ENCODE measurements around the gene METTL6. TPM values are rescaled to one million over a fixed set of nuclear protein-coding genes. Genes with fewer than 3 reads are reported as not detected.

METTL6 gene
- total and polyA plus RNA-seq, 7 experiments from 2014 or later = 7.9 to 23.0 (median 18.3) TPM

DNA sequence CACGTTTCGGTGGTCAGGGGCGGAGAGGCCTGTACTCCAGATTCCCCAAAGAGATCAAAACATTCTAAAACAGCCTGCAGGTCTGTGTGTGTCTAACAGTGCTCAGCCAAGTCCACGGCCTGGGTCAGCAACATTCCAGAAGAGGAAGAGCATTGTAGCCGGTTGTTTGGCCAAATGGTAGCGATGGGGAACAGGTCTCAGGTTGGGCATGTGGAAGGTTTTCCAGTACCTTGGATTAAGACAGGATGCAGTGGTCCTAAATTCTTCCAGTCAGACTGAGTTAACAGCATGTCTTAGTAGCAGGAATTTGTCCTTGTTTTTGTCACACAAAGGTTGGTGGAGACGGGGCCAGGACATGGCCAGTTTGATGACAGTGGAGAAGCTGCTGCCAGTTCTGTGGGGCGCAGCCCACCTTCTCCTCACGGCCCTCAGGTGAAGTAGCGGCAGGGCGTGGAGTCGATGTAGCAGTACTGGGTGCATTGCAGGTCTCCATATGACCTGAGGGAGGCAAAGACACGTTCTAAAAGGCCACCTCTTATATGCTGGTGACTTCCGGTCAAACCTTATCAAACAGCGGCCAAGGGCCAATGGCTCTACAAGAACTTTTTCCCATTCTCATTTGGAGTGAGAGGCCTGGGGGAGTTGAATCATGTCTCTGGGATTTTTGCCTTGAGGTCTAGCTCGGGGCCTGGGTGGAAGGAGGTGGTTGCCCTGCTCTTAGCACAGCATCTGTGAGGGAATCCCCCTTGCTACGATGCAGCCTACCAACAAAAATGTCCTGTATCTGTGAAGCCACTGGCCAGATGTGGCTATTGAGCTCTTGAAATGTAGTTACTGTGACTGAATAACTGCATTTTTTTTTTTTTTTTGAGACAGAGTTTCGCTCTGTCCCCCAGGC, 24.1 kb upstream of the METTL6 start:
- DNase-seq = no peak
- Mint-ChIP-seq H3K4me3 (no peak overlapping the region), H3K36me3 (peaks cover 0 to 19% (median 3%) of the 10 kb centered on the region in 5 donors), H3K27ac (peak overlapping the region in 2 of 9 donors; percentile 9 to 25), H3K9me3 (no peaks in the 10 kb centered on the region), H3K4me1 (peaks cover 0 to 8% (median 0%) of the 10 kb centered on the region in 7 donors), H3K27me3 (no peaks in the 10 kb centered on the region)
- Histone ChIP-seq H3K9me3 (ENCODE audit: control insufficient read depth in 2 of 3, low read length in 3 of 3) (no peaks in the 10 kb centered on the region), H3K27me3 (ENCODE audit: control insufficient read depth in 2 of 2, insufficient read depth in 2 of 2, low read length in 2 of 2) (no peaks in the 10 kb centered on the region), H3K4me3 (ENCODE audit: low read length) (no peak overlapping the region), H3K36me3 (ENCODE audit: control insufficient read depth in 2 of 3, insufficient read depth in 3 of 3, low read length in 3 of 3) (peaks cover 0 to 4% (median 0%) of the 10 kb centered on the region in 3 experiments), H3K4me1 (ENCODE audit: control insufficient read depth in 2 of 2, insufficient read depth in 2 of 2, low read length in 2 of 2) (no peaks in the 10 kb centered on the region), H3K27ac (ENCODE audit: low read depth, low read length) (no peak overlapping the region)
- POLR2A ChIA-PET = no interaction called here
- intact Hi-C loops (cut with micrococcal nuclease) = no loop called here
- no peak for ATAC-seq
- CTCF ChIA-PET = no interaction called here

DNA sequence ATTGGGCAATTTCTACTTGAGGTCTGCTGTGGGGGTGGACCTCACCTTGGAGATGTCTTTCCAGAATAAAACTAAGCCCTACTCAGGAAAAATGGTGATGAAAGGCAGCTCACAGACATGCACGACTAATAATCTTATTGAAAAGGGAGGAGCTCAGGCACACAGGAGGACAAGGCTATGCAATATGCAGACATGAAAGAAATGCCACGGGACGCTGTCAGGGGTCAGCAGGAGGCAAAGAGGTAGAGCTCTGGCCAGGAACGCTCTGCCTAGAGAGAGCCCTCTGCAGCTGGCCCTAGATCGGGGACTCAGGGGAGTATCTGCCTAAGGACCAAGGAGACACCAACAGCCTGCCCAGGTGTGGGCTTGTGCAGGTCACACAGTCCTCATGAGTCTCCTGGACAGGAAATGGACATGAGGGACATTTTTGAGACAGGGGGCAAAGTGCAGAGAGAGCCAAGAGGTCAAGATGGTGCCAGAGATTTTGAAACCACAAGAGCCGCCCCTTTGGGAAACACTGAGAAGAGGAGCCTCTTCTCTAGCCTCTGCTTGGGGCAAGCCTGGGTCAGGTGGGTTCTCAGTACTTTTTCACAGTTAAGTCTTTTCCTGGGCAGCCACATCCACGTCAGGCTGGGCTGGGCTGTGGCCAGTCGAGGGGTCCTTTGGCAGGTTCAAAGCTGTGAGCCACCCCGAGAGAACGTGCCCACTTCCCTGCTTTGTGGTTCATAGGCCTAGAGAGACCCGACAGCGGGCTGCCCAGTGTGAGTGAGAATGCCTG, 23.3 kb upstream of the METTL6 start:
- Histone ChIP-seq H3K4me3 (ENCODE audit: low read length) (no peak overlapping the region), H3K27me3 (ENCODE audit: control insufficient read depth in 2 of 2, insufficient read depth in 2 of 2, low read length in 2 of 2) (no peaks in the 10 kb centered on the region), H3K9me3 (ENCODE audit: control insufficient read depth in 2 of 3, low read length in 3 of 3) (no peaks in the 10 kb centered on the region), H3K36me3 (ENCODE audit: control insufficient read depth in 2 of 3, insufficient read depth in 3 of 3, low read length in 3 of 3) (peaks cover 0 to 4% (median 0%) of the 10 kb centered on the region in 3 experiments), H3K4me1 (ENCODE audit: control insufficient read depth in 2 of 2, insufficient read depth in 2 of 2, low read length in 2 of 2) (no peaks in the 10 kb centered on the region), H3K27ac (ENCODE audit: low read depth, low read length) (no peak overlapping the region)
- no peak for DNase-seq
- H3K4me3 Mint-ChIP-seq = no peak overlapping the region
- H3K27ac Mint-ChIP-seq = peak overlapping the region in 1 of 9 donors; percentile 9
- intact Hi-C loops (cut with micrococcal nuclease) = no loop called here
- ATAC-seq = peak; percentile 8
- H3K36me3 Mint-ChIP-seq = peaks cover 0 to 23% (median 2%) of the 10 kb centered on the region in 5 donors
- ChIA-PET POLR2A (no interaction called here), CTCF (interaction anchor here (1.0 kb wide), 1 partner anchor 18 kb away, joined by 3 read pairs; no protein-coding TSS in a partner anchor)
- H3K27me3 Mint-ChIP-seq = no peaks in the 10 kb centered on the region
- peaks cover 0 to 8% (median 0%) of the 10 kb centered on the region in 7 donors for H3K4me1 Mint-ChIP-seq
- H3K9me3 Mint-ChIP-seq = no peaks in the 10 kb centered on the region

DNA sequence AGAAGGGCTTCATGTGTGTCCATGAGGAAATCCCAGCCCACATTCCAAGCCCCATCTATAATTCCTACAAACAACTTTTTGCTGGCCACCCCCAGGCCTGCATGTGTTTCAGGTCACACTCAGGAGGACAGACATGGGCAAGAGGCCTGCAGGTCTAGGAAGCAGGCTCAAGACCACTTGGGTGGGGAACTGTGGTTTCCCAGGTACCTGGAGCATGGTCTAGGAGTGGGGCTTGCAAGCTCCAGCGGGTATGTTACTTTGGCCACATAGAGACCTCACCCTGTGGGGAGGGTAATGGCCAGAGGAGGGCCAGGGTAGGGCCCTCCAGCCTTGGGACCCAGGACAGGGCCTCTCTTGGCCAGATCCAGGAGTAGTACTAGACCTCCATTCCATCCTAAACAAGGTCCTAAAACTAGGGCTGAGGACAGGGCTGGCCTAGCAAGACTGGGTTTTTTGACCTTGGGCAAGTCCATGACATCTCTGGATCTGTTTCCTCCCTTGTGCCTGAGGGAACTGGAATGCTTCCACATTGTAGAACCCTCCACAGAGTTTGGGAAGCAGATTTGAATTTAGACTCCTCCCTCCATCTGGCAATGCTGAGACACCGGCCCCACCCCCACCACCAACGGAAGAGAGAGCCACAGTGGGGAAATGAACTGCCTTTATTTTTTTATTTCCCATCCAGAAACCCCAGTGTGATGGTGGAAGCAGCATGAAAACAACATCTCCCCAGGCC, 22.3 kb upstream of the METTL6 start:
- Mint-ChIP-seq H3K4me3 (no peak overlapping the region), H3K9me3 (no peaks in the 10 kb centered on the region), H3K36me3 (peaks cover 3 to 29% (median 4%) of the 10 kb centered on the region in 5 donors), H3K4me1 (peaks cover 0 to 8% (median 0%) of the 10 kb centered on the region in 7 donors), H3K27me3 (no peaks in the 10 kb centered on the region), H3K27ac (no peak overlapping the region)
- ATAC-seq (no peak), DNase-seq (no peak)
- Histone ChIP-seq H3K9me3 (ENCODE audit: control insufficient read depth in 2 of 3, low read length in 3 of 3) (no peaks in the 10 kb centered on the region), H3K36me3 (ENCODE audit: control insufficient read depth in 2 of 3, insufficient read depth in 3 of 3, low read length in 3 of 3) (peaks cover 0 to 4% (median 0%) of the 10 kb centered on the region in 3 experiments), H3K27ac (ENCODE audit: low read depth, low read length) (no peak overlapping the region), H3K4me3 (ENCODE audit: low read length) (no peak overlapping the region), H3K27me3 (ENCODE audit: control insufficient read depth in 2 of 2, insufficient read depth in 2 of 2, low read length in 2 of 2) (no peaks in the 10 kb centered on the region), H3K4me1 (ENCODE audit: control insufficient read depth in 2 of 2, insufficient read depth in 2 of 2, low read length in 2 of 2) (no peaks in the 10 kb centered on the region)
- CTCF ChIA-PET = interaction anchor here (1.0 kb wide), 1 partner anchor 19 kb away, joined by 3 read pairs; no protein-coding TSS in a partner anchor
- POLR2A ChIA-PET = no interaction called here
- intact Hi-C loops (cut with micrococcal nuclease) = no loop called here

DNA sequence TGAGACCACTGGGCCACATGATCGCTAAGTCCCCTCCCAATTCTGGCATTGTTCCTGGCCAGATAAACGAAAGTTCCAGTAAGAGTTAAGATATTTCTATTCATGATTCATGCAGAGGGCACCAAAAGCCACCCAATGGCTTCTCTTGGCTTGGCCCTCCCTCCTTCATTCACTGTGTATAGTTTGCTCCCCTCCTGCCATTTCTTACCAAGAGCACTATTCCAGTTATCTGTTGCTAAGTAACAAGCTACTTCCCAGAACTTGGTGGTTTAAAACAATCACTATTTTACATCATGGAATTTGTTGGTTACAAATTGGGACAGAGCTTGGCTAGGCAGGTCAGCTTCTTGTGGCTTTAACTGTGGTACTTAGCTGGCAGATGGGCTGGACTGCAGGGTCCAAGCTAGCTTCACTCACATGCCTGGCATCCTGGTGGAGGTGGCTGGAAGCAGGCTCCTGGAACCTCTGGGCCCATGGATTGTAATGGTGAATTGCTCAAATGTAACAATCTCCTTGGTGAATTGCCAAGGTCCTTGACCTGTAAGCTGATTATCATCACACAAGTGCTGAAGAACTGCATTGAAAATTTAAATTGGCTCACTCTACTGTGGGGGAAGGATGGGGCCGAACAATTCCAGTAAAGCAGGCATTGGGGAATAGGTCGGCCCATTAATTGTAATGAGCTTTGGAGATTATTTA, 16.6 kb upstream of the METTL6 start:
- Histone ChIP-seq H3K36me3 (ENCODE audit: control insufficient read depth in 2 of 3, insufficient read depth in 3 of 3, low read length in 3 of 3) (peaks cover 0 to 30% (median 6%) of the 10 kb centered on the region in 3 experiments), H3K27me3 (ENCODE audit: control insufficient read depth in 2 of 2, insufficient read depth in 2 of 2, low read length in 2 of 2) (no peaks in the 10 kb centered on the region), H3K9me3 (ENCODE audit: control insufficient read depth in 2 of 3, low read length in 3 of 3) (no peaks in the 10 kb centered on the region), H3K4me3 (ENCODE audit: low read length) (no peak overlapping the region), H3K4me1 (ENCODE audit: control insufficient read depth in 2 of 2, insufficient read depth in 2 of 2, low read length in 2 of 2) (no peaks in the 10 kb centered on the region), H3K27ac (ENCODE audit: low read depth, low read length) (no peak overlapping the region)
- H3K9me3 Mint-ChIP-seq = no peaks in the 10 kb centered on the region
- H3K4me1 Mint-ChIP-seq = peaks cover 0 to 23% (median 5%) of the 10 kb centered on the region in 7 donors
- intact Hi-C loops (cut with micrococcal nuclease) = no loop called here
- no peak overlapping the region for H3K4me3 Mint-ChIP-seq
- ATAC-seq = no peak
- H3K27ac Mint-ChIP-seq = peak overlapping the region in 1 of 9 donors; percentile 83
- H3K36me3 Mint-ChIP-seq = peaks cover 12 to 50% (median 34%) of the 10 kb centered on the region in 5 donors
- DNase-seq = no peak
- ChIA-PET POLR2A (interaction anchor here (0.6 kb wide), 1 partner anchor 1905 kb away, joined by 3 read pairs; no protein-coding TSS in a partner anchor), CTCF (no interaction called here)
- H3K27me3 Mint-ChIP-seq = no peaks in the 10 kb centered on the region

DNA sequence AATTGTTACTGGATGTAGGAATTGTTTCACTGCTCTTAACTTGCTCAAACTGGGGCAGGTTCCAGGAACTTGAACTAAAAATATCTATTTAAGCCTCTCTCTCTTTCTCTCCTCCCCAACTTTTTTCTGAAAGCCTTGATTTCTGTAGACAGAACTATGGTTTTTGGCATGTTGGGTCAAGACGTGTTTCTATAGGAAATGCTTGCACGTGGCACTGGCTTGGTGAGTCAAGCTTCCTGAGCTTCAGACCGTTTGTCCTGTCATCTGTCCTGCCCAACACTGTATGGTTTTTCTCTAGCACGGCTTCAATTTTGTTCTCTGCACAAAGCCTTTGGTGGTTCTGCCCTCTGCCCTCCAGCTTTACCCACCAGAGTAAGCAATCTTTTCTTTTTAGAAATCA, 13.5 kb upstream of the METTL6 start:
- no peak overlapping the region for H3K4me3 ChIP-seq (ENCODE audit: low read length)
- Mint-ChIP-seq H3K9me3 (no peaks in the 10 kb centered on the region), H3K36me3 (peaks cover 16 to 69% (median 47%) of the 10 kb centered on the region in 5 donors), H3K4me1 (peaks cover 0 to 35% (median 5%) of the 10 kb centered on the region in 7 donors), H3K27me3 (no peaks in the 10 kb centered on the region), H3K27ac (peak overlapping the region in 6 of 9 donors; percentile 17 to 58 (median 50)), H3K4me3 (peak overlapping the region in 1 of 10 donors; percentile 41)
- H3K36me3 ChIP-seq (ENCODE audit: control insufficient read depth in 2 of 3, insufficient read depth in 3 of 3, low read length in 3 of 3) = peaks cover 4 to 55% (median 20%) of the 10 kb centered on the region in 3 experiments
- H3K27me3 ChIP-seq (ENCODE audit: control insufficient read depth in 2 of 2, insufficient read depth in 2 of 2, low read length in 2 of 2) = no peaks in the 10 kb centered on the region
- DNase-seq (no peak), ATAC-seq (peak; percentile 63)
- H3K4me1 ChIP-seq (ENCODE audit: control insufficient read depth in 2 of 2, insufficient read depth in 2 of 2, low read length in 2 of 2) = no peaks in the 10 kb centered on the region
- CTCF ChIA-PET = no interaction called here
- intact Hi-C loops (cut with micrococcal nuclease) = no loop called here
- POLR2A ChIA-PET = interaction anchor here (0.6 kb wide), 1 partner anchor 13 kb away, joined by 4 read pairs; the partner anchor contains the start of gene EAF1
- no peaks in the 10 kb centered on the region for H3K9me3 ChIP-seq (ENCODE audit: control insufficient read depth in 2 of 3, low read length in 3 of 3)
- no peak overlapping the region for H3K27ac ChIP-seq (ENCODE audit: low read depth, low read length)

DNA sequence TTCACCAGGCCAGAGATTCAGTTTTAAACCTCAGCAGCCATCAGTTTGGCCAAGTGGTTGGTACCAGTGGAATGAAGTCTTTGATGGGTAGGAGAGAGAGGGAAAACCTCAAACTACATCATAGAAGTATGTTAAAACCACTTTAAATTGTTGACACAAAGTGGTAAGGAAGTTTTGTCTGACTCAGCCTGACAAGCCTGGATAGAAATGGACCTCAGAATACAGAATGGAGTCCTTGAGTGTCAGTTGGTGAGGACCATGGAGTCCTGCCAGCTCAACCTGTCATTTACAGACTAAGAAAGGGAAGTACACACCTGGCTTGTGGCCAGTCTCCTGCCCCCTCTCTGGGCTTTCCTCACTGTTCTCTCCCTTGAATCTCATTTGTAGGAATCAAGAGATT, 12.1 kb upstream of the METTL6 start:
- Mint-ChIP-seq H3K4me3 (no peak overlapping the region), H3K9me3 (no peaks in the 10 kb centered on the region), H3K36me3 (peaks cover 11 to 63% (median 45%) of the 10 kb centered on the region in 5 donors), H3K27ac (peak overlapping the region in 1 of 9 donors; percentile 16), H3K27me3 (no peaks in the 10 kb centered on the region), H3K4me1 (peaks cover 0 to 35% (median 5%) of the 10 kb centered on the region in 7 donors)
- no peaks in the 10 kb centered on the region for H3K4me1 ChIP-seq (ENCODE audit: control insufficient read depth in 2 of 2, insufficient read depth in 2 of 2, low read length in 2 of 2)
- H3K9me3 ChIP-seq (ENCODE audit: control insufficient read depth in 2 of 3, low read length in 3 of 3) = no peaks in the 10 kb centered on the region
- ATAC-seq (no peak), DNase-seq (no peak)
- H3K36me3 ChIP-seq (ENCODE audit: control insufficient read depth in 2 of 3, insufficient read depth in 3 of 3, low read length in 3 of 3) = peaks cover 10 to 69% (median 27%) of the 10 kb centered on the region in 3 experiments
- no peak overlapping the region for H3K27ac ChIP-seq (ENCODE audit: low read depth, low read length)
- CTCF ChIA-PET = no interaction called here
- POLR2A ChIA-PET = no interaction called here
- no peak overlapping the region for H3K4me3 ChIP-seq (ENCODE audit: low read length)
- no peaks in the 10 kb centered on the region for H3K27me3 ChIP-seq (ENCODE audit: control insufficient read depth in 2 of 2, insufficient read depth in 2 of 2, low read length in 2 of 2)
- intact Hi-C loops (cut with micrococcal nuclease) = no loop called here

All from naive thymus-derived CD4-positive, alpha-beta T cell (primary cell).